OCI-LY3 (cell line): Measurements from ENCODE around the gene SMYD1.

ENCODE experiments used
- H2AFZ ChIP-seq: fragments of 200-600, 300-600 bp; shearing (Covaris generic); 2 replicates; pipeline ENCODE4 v1.6.0; 2014; ENCODE audit warnings: antibody characterized with exemption, low read depth, low read length
- H3K27ac ChIP-seq: fragments of 200-600, 300-600 bp; sonication (generic); 2 replicates; pipeline ENCODE4 v1.5.1; 2014; ENCODE audit warnings: mild to moderate bottlenecking, low read length, moderate library complexity, mixed read lengths
- H3K27me3 ChIP-seq: fragments of 200-600, 300-600 bp; sonication (generic); 2 replicates; pipeline ENCODE4 v1.6.1; 2014; ENCODE audit warnings: low read depth, low read length, mixed read lengths
- H3K36me3 ChIP-seq: fragments of 200-600, 300-600 bp; sonication (generic); replicated peaks from 2 replicates; pipeline ENCODE3; 2014; ENCODE audit warnings: low read depth, low read length, mixed read lengths
- H3K4me1 ChIP-seq: fragments of 300-600, 200-600 bp; sonication (generic); 2 replicates; pipeline ENCODE4 v1.6.1; 2014; ENCODE audit warnings: low read length, mixed read lengths
- H3K4me2 ChIP-seq: fragments of 200-600, 300-600 bp; sonication (generic); 2 replicates; pipeline ENCODE4 v1.6.1; 2014; ENCODE audit warnings: low read length, mixed read lengths
- H3K4me3 ChIP-seq: fragments of 300-600, 200-600 bp; sonication (generic); 2 replicates; pipeline ENCODE4 v1.5.1; 2014; ENCODE audit warnings: antibody characterized with exemption, mild to moderate bottlenecking, low read length, moderate library complexity
- H3K79me2 ChIP-seq: fragments of 300-600, 200-600 bp; shearing (Covaris generic); 2 replicates; pipeline ENCODE4 v1.6.1; 2014; ENCODE audit warnings: mild to moderate bottlenecking, low read length, mixed read lengths
- H3K9ac ChIP-seq: fragments of 300-600, 200-600 bp; shearing (Covaris generic); 2 replicates; pipeline ENCODE4 v1.6.0; 2014; ENCODE audit warnings: mild to moderate bottlenecking, low read length, moderate library complexity
- H3K9me3 ChIP-seq: fragments of 200-600, 300-600 bp; shearing (Covaris generic); 2 replicates; pipeline ENCODE4 v1.6.1; 2014; ENCODE audit warnings: low read length, mixed read lengths; ENCODE audit not compliant: insufficient read depth
- H4K20me1 ChIP-seq: fragments of 200-600, 300-600 bp; sonication (generic); 2 replicates; pipeline ENCODE4 v1.6.1; 2016; ENCODE audit warnings: low read length, mixed read lengths; ENCODE audit not compliant: insufficient read depth
- CTCF ChIP-seq: fragments of 200-600, 300-600 bp; sonication (generic); IDR thresholded peaks from 2 replicates; pipeline ENCODE4 v1.5.1; 2014; ENCODE audit warnings: antibody characterized with exemption, low read length, low read depth
- EZH2phosphoT487 ChIP-seq: fragments of 200-600 bp; shearing (Covaris generic); IDR thresholded peaks from 2 replicates; pipeline ENCODE4 v1.6.1; 2018; ENCODE audit warnings: antibody characterized with exemption, mixed run types, low read depth

Gene SMYD1

GRCh38 chr2:88090446-88091283 lies 23.0 kb downstream of the SMYD1 start:
- Histone ChIP-seq H3K9ac (no peak overlapping the region), H3K27me3 (no peaks in the 10 kb centered on the region; the same call in 1 of the 2 replicates), H3K4me2 (no peak overlapping the region), H3K27ac (no peak overlapping the region), H3K36me3 (no peaks in the 10 kb centered on the region), H3K4me1 (no peaks in the 10 kb centered on the region), H3K4me3 (no peak overlapping the region), H2AFZ (no peak overlapping the region), H3K9me3 (no peaks in the 10 kb centered on the region), H4K20me1 (no peaks in the 10 kb centered on the region), H3K79me2 (no peaks in the 10 kb centered on the region)
- TF ChIP-seq EZH2phosphoT487, result no peak
- no peak for TF ChIP-seq CTCF

GRCh38 chr2:88091943-88092342 lies 24.3 kb downstream of the SMYD1 start:
- H3K27me3 ChIP-seq, result no peaks in the 10 kb centered on the region; the same call in 1 of the 2 replicates
- no peaks in the 10 kb centered on the region for H3K36me3 ChIP-seq
- no peaks in the 10 kb centered on the region for H4K20me1 ChIP-seq
- H3K4me1 ChIP-seq, result no peaks in the 10 kb centered on the region
- no peak overlapping the region for H3K9ac ChIP-seq
- no peak overlapping the region for H3K4me3 ChIP-seq
- no peak overlapping the region for H3K4me2 ChIP-seq
- H3K9me3 ChIP-seq, result no peaks in the 10 kb centered on the region
- H3K79me2 ChIP-seq, result no peaks in the 10 kb centered on the region
- no peak overlapping the region for H2AFZ ChIP-seq
- no peak overlapping the region for H3K27ac ChIP-seq
- no peak for TF ChIP-seq EZH2phosphoT487

- no peak overlapping the region for H3K4me3 ChIP-seq
- TF ChIP-seq CTCF, result no peak
- TF ChIP-seq EZH2phosphoT487, result no peak
- no peaks in the 10 kb centered on the region for H3K9me3 ChIP-seq
- H3K36me3 ChIP-seq, result no peaks in the 10 kb centered on the region
- no peaks in the 10 kb centered on the region for H4K20me1 ChIP-seq
- no peak overlapping the region for H3K27ac ChIP-seq
- no peak overlapping the region for H2AFZ ChIP-seq
- H3K4me1 ChIP-seq, result no peaks in the 10 kb centered on the region
- H3K4me2 ChIP-seq, result no peak overlapping the region
- H3K27me3 ChIP-seq, result no peaks in the 10 kb centered on the region; the same call in 1 of the 2 replicates
- H3K9ac ChIP-seq, result no peak overlapping the region
- H3K79me2 ChIP-seq, result no peaks in the 10 kb centered on the region
Observed at GRCh38 chr2:88092773-88093172, 25.1 kb downstream of the SMYD1 start.

GRCh38 chr2:88095022-88095421 lies 27.4 kb downstream of the SMYD1 start:
- Histone ChIP-seq H3K9ac (no peak overlapping the region), H4K20me1 (no peaks in the 10 kb centered on the region), H3K4me1 (no peaks in the 10 kb centered on the region), H3K79me2 (no peaks in the 10 kb centered on the region), H3K27ac (no peak overlapping the region), H3K36me3 (no peaks in the 10 kb centered on the region), H3K9me3 (no peaks in the 10 kb centered on the region), H3K4me2 (no peak overlapping the region), H3K4me3 (no peak overlapping the region), H2AFZ (no peak overlapping the region), H3K27me3 (no peaks in the 10 kb centered on the region; the same call in 1 of the 2 replicates)
- TF ChIP-seq CTCF (no peak), EZH2phosphoT487 (no peak)
